NCI-H748 (cell line): Measurements from ENCODE around the gene KCNIP4.
A peak's percentile ranks its signal among the peaks of the same experiment; 100 is the strongest.

ENCODE experiments used
- DNase-seq: peaks from one replicate; lab custom pipeline; 2025; ENCODE audit not compliant: unreplicated experiment; lab: John Stamatoyannopoulos, UW

Gene KCNIP4

DNA sequence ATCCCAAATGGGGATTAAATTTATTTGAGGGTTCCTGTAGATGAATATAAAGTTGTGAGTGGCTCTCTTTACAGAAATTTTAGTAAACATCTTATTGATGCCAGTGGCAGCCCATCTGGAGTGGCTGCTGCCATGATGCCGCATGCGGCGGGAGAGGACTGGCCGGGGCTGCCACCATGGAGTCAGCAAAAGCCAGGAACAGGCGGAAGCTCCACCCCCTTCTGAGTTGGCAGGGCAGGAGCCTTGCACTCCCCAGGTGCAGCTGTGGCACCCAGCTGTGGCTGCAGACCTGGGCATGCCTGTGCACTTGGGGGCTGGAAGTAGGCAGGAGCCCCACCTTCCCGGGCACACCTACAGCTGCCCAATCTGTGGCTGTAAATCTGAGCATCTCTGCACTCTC lies 92.3 kb downstream of the KCNIP4 start:
- DNase-seq, result no peak

DNA sequence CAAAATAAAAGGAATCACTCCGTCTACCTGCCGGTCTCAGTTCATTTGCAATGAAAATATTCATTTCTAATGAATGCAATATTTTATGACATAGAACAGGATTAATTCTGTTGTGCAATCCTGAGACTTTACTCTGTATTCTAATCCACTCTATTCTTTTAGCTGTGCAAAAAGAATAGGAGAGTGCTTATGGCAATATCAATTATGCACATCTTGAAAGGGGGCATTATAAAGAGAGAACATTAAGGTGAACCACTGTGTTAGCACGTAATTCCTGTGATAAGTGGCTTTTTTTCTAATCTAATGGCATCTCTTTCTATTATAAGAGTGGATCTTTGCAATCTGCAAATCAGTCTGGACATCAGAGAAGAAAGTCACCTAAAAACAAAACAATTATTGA lies 99.5 kb downstream of the KCNIP4 start:
- no peak for DNase-seq

DNA sequence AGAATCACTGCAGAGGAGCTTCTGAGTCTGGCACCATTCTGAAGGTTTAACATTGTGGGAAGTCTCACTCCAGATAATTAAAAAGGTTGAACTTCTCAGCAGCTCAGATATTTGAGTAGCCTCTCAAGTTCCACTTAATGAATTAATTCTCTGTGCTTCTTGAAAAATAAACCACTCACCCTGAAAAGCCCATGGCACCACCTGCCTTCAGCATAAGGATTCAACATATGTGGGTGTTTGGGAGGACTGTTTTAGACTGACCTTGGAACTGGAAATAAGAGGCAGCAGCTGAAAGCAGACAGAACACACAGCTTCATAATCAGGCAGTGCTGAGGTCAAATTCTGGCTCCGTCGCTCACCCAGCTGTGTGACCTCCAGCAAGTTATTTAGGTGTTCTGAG lies 100.6 kb downstream of the KCNIP4 start:
- DNase-seq, result no peak

DNA sequence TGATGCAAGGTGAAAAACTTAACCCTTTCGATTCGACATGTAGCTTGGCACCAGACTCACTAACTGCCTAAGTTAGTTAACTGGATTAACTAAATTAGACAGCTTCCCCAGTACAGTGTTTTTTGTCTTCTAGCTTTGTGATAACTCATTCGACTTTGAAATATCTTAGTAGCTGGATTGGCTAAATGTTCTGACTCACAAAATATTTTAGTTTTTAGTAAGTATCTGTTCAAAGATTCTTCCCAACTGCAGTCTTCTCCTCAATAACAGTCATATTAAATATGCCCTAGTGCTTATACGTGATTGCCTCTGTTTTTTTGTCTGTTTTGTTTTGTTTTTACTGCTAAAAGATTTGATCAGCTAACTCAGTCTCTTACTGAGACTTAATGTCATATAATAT lies 102.9 kb downstream of the KCNIP4 start:
- DNase-seq, result no peak

DNA sequence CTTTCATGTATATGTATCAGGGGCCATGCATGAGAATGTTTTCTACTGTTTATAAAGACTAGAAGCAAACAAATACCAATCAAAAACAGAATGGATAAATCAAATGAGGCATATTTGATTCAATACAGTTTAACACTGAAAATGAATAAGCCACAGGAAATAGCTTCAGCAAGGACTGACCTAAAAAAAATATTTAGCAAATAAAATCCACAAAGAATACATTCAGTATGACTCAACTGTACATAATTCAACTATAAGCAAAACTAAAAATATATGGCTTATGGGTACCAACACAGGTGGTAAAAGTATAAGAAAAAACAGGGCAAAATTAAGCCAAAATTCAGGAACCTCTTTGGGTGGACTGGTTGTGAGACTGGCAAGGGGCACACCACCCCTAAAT lies 112.9 kb downstream of the KCNIP4 start:
- no peak for DNase-seq

DNA sequence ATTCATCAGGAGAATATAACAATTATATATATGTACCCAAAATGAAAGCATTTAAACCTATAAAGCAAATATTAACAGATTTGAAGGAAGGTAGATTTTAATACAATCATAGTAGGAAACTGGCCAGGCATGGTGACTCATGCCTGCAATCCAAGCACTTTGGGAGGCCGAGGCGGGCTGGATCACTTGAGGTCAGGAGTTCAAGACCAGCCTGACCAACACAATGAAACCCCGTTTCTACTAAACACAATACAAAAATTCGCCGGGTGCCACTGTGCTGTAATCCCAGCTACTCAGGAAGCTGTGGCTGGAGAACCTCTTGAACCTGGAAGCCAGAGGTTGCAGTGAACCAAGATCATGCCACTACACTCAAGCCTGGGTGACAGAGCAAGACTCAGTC lies 118.3 kb downstream of the KCNIP4 start:
- DNase-seq, result no peak

DNA sequence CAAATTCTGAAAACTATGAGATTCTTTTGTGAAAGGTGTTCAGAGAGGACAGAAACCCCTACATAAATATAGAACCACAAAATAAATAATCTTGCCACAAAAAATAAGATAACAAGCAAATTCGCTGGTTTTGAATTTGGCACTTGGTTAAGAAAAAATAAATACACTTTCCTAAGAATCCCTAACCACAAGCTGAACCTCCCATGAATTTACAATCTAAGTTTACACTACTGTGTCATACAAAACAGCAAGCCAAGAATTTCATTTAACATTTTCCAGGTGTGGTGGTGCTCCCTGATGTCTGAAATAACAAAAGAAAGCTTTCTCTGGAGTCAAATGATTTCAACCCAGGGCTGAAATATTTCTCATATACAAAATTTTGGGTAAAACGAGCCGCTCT lies 121.0 kb downstream of the KCNIP4 start:
- no peak for DNase-seq

DNA sequence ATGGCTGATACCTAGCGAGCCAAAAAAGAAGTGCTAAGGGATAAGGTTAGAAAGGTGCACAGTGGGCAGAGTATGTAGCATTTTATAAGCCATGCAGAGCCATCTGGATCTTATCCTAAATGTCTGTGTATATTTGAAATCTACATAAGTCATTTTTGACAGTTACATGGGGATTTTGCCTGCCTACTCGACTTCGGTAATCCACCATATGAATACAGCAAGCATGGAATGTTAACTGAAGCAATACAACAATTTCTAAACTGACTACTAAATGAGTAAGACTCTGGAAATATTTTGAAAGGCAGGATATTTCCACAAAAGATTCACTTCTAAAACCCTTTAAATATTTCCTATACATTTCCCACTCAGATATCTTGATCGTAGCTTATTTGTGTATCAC lies 122.5 kb downstream of the KCNIP4 start:
- DNase-seq, result no peak

DNA sequence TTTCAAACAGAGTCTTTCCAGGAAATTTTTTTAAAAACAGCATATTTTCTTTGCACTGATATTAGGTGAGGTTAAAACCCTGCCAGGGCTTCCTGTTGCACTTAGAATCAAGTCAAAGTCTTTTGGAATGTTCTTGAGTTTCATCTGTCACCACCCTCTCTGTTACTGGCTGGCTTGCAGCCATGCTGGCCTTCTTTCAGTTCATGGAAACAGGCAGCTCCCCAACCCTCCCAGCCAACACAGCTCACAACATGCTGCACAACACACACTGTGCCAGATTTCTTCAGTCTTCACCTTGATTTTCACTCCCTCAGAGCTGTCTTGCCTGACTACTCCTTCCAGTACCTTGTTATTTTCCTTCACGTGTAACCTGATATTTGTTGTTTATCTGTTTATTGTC lies 129.5 kb downstream of the KCNIP4 start:
- DNase-seq, result no peak

DNA sequence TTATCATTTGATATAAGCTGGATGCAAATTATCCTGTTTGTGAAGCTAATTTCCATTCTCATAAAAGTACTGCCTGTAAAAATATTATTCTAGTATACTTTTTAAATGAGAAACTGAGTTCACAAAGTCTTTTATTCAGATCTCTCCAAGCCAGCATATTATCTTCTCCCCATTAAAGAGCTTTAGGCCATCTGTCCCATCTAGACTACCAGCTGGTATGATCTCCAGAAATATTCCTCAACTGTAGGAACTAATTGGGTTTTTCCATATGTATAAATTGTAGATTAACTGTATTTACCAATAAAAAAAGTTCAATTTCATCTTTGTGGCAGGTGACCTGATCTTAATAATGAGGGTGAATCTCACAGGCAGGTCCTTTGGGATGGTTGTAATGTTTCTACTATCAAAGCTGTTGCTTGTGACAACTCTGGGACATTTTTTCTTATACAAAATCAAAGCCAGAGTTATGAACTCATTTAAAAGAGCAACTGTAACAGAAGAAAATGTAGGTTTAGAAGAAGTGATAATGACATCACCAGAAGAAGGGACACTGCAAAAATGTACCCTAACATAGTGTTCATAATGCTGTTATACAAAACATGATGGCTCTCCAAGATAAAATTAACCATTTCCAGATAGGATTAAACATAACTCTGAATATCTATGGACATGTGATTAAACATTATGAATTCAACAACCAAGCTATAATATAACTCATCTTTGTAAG lies 132.8 kb downstream of the KCNIP4 start:
- DNase-seq, result no peak

DNA sequence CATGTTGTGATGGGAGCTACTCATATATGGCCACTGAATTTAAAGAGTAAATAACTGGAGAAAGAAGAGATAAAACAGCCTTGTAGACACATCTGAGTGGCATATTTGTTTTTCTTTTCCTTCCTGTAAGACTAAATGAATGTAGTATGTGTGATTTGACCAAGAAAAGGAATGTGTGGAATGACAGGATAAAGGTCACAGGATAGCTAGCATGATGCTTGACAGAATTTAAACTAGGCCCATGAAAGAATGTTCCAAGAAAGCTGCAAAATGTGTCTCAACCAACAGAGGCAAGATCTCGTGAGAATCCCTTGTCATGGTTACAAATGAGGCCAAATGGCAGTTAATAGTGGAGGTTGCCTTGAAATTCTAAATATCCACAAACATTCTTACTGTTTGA lies 137.0 kb downstream of the KCNIP4 start:
- DNase-seq, result no peak

DNA sequence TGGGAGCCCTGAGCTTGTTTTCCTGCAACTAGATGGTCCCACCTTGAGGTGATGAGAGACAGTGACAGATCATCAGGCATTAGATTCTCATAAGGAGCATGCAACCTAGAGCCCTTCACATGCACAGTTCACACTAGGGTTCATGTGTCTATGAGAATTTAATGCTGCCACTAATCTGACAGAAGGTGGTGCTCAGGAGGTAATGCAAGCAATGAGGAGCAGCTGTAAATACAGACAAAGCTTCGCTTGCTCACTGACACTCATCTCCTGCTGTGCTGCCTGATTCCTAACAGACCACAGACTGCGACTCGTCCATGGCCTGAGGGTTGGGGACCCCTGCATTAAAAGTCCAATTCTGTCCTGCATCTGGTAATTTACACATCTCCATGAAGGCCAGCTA lies 141.6 kb downstream of the KCNIP4 start:
- no peak for DNase-seq

DNA sequence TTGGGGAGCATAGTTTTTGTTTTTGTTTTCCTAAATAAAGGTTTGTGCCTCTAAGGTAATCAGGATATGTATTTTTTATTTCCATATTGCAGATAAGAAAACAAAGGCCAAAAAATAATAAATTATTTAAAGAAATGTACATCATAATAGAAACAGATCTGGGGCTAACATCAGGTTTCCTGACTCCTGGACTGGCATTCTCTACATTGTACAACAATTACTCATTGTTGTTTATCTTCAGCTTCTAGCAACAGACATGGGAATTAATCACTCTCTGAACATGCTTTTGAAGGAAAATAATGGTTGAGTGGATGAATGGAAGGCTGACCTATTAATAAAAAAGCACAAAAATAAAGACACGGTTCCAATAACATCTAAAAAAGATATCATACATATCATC lies 146.2 kb downstream of the KCNIP4 start:
- DNase-seq, result no peak

DNA sequence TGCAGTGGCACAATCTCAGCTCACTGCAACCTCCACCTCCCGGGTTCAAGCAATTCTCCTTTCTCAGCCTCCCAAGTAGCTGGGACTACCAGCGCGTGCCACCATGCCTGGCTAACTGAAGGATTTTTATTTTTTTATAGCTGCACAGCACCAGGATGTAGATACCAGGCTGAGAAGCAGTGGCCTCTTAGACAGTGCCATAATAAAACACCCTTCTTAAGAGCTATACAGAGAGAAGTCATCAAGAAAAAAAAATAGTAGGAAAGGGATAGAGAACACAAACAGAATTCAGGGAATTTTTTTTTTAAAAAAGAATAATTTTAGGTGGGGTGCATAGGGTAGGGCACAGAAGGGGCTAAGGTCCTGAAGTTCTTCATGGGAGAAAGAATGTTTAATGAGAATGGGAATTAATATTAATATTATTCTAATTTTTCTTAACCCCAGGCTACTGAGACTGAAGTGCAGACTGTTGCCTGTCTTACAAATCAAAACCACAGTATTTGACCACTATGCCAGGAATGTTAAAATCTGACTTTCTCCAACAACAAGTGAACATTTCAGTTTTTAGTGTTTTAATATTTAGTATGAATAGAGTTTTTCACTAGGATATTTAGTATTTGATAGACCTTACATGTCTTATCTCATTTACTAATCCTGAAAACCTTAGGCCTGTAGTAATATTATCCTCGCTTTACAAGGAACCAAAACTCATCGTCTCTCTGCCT lies 146.7 kb downstream of the KCNIP4 start:
- no peak for DNase-seq

DNA sequence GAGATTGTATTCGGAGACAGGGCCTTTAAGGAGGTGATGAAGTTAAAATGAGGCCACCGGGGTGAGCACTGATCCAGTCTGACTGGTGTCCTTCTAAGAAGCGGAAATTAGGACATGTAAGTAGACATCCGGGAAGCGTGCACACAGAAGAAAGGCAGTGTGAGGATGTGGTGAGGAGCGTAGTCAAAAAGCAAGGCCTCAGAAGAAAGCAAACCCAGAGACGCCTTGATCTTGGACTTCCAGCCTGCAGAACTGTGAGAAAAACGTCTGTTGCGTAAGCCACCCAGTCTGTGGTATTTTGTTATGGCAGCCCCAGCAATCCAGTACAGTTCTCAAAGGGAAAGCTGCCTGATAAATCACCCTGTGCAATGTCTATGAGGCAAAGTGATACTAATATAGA lies 153.5 kb downstream of the KCNIP4 start:
- DNase-seq, result no peak

DNA sequence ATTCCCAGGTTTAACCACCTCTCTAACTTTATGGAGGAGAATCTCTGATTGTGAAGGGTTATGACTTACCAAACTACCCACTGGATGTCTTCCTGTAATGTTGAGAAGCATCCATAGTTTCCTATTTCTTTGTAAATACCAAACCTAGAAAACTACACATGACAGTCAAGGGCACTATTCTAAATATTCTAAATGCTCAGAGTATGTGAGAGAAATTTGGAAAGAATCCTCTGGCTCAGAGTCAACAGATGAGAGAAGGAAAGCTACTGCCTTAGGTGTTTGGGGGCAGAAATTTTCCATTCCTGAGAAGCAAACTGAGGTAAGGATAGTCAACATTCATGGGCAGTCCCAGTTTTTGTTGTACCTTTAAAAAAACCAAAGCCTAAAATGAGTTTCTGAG lies 155.8 kb downstream of the KCNIP4 start:
- no peak for DNase-seq

DNA sequence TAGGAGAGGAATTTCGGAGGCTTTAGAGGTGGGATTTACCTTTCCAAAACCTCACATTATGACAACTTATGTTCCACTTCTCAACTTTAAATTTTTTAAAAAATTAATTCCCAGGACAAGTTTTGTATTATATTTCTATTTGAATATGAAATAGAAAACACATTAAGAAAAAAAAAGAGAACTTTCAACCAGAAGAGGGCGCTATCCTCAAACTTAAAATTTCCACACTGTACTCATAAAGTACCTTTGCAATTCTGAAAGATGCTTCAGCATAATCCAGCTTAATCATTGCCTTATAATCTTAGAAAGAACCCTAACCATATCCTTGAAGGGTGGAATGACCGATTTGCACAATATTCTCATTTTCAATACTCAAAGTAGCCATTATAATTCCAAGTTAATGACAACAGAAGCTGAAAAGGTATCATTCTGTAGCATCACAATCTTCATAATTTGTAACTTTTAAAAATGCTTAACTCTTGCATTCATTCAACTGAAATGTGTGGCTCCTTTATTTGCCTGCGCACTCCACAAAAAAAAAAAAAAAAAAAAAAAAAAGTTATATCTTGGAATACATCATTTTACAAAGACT lies 158.0 kb downstream of the KCNIP4 start:
- peak; percentile 35 for DNase-seq

DNA sequence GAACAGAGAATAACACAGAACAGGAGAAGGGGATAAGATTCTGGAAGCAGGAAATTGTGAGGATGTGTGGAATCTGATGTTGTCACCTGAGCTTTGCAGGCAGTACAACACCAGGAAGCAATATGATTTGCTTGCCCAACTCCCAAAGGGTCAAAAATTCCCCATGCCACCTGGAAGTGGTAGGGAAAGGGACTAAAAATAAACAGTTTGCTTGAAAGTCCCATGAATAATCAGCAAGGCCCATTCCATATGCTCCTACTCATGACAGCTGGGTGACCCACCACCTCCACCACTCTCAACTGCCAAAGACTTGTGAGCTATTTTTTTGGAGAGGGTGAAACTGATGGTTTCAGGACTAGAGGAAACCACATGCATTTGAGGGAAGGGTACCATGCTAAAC lies 168.4 kb downstream of the KCNIP4 start:
- DNase-seq, result no peak

DNA sequence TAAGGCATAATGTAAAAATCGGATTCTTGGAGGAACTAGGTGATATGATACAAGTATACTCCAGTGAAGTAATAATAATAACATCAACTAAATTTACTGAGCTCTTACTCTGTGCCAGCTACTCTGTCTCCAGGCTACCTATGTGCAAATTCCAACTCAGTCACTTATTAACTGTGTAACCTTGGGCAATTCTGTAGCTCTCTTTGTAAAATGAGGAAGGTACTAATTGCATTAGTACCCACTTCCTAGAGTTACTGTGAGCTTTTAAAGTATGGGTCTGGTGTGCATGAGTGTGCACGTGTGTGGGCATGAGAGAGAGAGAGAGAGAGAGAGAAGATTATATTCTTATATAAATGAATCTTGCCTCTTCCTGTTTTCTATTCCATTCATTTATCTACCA lies 169.9 kb downstream of the KCNIP4 start:
- DNase-seq, result no peak

DNA sequence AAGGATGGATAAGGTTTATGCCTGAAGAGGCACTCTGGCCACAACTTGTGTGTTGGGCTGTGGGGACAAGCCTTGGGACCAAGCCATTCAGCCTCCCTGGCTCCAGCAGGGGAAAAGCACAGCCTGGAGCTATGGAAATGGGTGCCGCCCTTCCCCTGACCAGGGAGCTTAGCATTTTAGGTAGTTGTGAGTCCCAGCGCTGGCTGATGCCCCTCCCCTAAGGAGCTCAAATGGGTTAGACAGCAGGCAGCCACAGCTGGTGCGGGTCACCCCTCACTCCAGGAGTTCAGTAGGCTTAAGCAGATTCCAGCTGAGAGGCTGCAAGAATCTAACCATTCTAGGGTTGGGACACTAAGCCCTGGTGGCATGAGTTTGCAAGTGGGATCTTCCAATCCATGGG lies 172.9 kb downstream of the KCNIP4 start:
- no peak for DNase-seq

DNA sequence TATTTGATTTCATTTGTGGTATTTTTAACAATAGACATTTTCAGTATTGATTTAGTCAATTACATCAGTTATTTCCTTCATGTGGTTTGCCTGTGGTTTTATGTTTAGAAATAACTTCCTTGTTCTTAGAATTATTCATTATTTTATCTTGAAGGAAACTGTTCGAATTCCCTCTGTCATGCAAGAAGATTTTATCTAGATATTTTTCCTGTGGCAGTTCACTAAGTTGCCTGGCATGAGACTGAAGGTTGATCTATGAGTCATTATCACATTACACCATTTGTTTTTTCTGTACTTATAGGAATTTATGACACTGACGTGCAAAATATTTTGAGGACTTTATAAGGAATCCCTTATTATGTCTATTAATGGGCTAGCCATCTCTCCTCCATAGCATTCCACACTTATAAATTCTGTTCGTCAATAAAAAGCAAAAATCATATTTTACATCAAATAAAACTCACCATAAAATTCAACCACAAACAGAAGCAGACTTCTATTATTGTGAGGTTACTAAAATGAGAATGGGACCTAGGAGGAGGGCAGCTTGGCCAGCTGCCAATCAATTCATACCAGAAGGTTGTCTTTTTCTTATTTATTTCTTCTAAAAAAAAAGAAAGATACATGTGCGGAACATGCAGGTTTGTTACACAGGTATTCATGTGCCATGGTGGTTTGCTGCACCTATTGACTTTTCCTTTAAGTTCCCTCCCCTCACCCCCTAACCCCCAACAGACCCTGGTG lies 179.0 kb downstream of the KCNIP4 start:
- DNase-seq, result no peak
